ENCODE results near the gene PRPF19. TPM values are rescaled to one million over a fixed set of nuclear protein-coding genes. Genes with fewer than 3 reads are reported as not detected.

The PRPF19 gene
- total and polyA plus RNA-seq, 2 donors: 49.2 to 74.9 TPM

DNA sequence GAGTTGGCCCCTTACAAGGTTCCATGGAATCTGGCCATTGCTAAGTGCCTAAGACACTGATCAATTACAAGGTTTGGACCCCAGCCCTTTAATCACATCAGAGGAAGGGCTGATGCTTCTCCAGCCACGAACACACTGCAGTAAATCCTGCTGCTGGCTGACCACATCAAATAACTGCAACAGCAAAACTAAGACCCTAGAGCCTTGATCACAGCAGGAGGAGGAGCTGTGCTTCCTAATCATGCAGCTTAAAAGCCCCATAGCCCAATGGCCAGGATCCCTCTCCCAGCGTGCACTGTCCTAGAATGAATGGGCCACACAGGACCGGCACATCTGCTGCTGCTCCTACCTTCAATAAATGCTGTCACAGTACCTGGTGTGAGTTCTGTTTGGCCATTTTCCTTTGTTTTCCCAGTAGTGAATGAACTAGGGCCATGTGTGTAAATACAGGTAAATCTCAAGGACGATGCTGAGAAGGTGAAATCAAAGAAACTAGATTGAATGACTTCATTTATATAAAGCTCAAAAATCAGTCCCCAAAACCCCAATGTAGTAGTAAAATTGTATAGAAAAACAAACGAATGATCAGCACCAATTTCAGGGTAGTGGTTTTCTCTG is 26.3 kb downstream of the PRPF19 start:
- Histone ChIP-seq H3K27ac (ENCODE audit: low read depth in 1 of 2, low read length in 1 of 2) (no peak overlapping the region), H3K4me3 (ENCODE audit: low read length in 2 of 2) (no peak overlapping the region), H3K4me1 (ENCODE audit: control insufficient read depth in 2 of 2, insufficient read depth in 2 of 2, low read length in 2 of 2) (peaks cover 17 to 30% of the 10 kb centered on the region in 2 donors), H3K9me3 (ENCODE audit: control insufficient read depth in 2 of 2, insufficient read depth in 1 of 2, low read length in 1 of 2) (no peaks in the 10 kb centered on the region), H3K36me3 (ENCODE audit: control insufficient read depth in 2 of 2, insufficient read depth in 2 of 2, low read length in 1 of 2) (peaks cover 14 to 23% of the 10 kb centered on the region in 2 donors), H3K27me3 (ENCODE audit: control insufficient read depth in 2 of 2, insufficient read depth in 1 of 2, low read length in 1 of 2) (no peaks in the 10 kb centered on the region)
- 78% methylated on average over 5 of the region's 5 CpGs for WGBS
- no peak for DNase-seq (ENCODE audit: low read depth in 6 of 9, low spot score in 9 of 9)

DNA sequence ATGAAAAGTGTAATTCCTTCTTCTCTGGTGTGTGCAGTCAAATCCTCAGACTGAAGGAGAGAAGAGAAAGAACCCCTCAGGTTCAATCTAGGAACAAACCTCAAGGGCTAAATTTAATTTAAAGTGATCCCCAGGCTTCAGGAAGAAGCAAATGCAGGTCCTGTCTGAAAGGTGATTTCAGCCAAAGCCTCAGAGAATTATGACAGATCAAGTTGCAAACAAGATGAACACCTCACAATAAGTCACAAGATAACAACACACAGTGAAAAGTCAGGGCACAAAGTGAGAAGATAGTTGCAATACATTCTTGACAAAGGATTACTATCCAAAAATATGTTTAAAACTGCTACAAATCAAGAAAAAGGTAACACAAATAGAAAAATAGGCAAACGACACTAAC is 27.3 kb downstream of the PRPF19 start:
- no peaks in the 10 kb centered on the region for H3K27me3 ChIP-seq (ENCODE audit: control insufficient read depth in 2 of 2, insufficient read depth in 1 of 2, low read length in 1 of 2)
- no peaks in the 10 kb centered on the region for H3K9me3 ChIP-seq (ENCODE audit: control insufficient read depth in 2 of 2, insufficient read depth in 1 of 2, low read length in 1 of 2)
- DNase-seq (ENCODE audit: low read depth in 6 of 9, low spot score in 9 of 9): no peak
- H3K36me3 ChIP-seq (ENCODE audit: control insufficient read depth in 2 of 2, insufficient read depth in 2 of 2, low read length in 1 of 2): peaks cover 17 to 24% of the 10 kb centered on the region in 2 donors
- no peak overlapping the region for H3K27ac ChIP-seq (ENCODE audit: low read depth in 1 of 2, low read length in 1 of 2)
- H3K4me3 ChIP-seq (ENCODE audit: low read length in 2 of 2): no peak overlapping the region
- WGBS: 99% methylated on average over 1 of the region's 1 CpG
- H3K4me1 ChIP-seq (ENCODE audit: control insufficient read depth in 2 of 2, insufficient read depth in 2 of 2, low read length in 2 of 2): peaks cover 27 to 40% of the 10 kb centered on the region in 2 donors

DNA sequence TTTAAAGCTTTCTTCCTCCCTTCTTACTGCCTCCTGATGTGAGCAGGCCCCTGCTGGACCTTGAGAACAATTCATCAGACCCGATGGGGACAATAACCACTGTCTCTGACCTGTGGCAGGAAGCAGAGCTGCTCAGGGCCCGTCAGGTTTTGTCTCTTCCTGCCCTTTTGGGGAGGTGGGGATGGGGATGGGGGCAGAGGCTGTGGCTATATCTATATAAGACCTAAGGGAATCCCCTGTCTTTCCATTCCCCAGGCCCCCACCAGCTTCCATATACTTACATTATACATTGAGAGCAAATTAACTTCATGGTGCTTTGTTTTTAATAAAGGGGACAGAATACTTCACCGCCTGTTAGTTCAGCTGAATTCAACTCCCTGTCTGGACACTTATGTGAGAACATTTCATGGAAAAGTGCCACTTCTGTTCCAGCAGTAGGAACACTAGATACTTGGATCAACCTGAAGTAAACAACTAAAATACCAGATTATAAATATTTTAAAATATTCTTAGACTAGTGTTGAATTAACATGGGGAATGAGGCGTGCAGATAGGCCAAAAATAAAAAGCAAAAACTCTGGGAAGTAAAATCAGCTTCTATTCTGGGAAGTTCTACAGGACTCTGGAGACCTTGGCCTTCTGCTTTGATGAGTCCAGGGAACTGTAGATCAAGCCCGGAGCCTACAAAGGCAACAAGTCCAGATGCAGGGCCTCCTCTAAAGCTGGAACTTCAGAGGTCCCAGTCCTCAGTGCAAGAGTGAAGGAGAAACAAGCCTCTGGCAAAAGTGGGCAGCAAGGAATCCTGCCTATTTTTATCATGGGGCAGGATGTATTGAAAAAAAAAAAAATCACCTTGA is 27.9 kb downstream of the PRPF19 start:
- no peak overlapping the region for H3K4me3 ChIP-seq (ENCODE audit: low read length in 2 of 2)
- no peaks in the 10 kb centered on the region for H3K27me3 ChIP-seq (ENCODE audit: control insufficient read depth in 2 of 2, insufficient read depth in 1 of 2, low read length in 1 of 2)
- 91% methylated on average over 5 of the region's 5 CpGs for WGBS
- H3K4me1 ChIP-seq (ENCODE audit: control insufficient read depth in 2 of 2, insufficient read depth in 2 of 2, low read length in 2 of 2): peaks cover 34 to 46% of the 10 kb centered on the region in 2 donors
- no peak overlapping the region for H3K27ac ChIP-seq (ENCODE audit: low read depth in 1 of 2, low read length in 1 of 2)
- peaks cover 17 to 24% of the 10 kb centered on the region in 2 donors for H3K36me3 ChIP-seq (ENCODE audit: control insufficient read depth in 2 of 2, insufficient read depth in 2 of 2, low read length in 1 of 2)
- no peak for DNase-seq (ENCODE audit: low read depth in 6 of 9, low spot score in 9 of 9)
- no peaks in the 10 kb centered on the region for H3K9me3 ChIP-seq (ENCODE audit: control insufficient read depth in 2 of 2, insufficient read depth in 1 of 2, low read length in 1 of 2)

DNA sequence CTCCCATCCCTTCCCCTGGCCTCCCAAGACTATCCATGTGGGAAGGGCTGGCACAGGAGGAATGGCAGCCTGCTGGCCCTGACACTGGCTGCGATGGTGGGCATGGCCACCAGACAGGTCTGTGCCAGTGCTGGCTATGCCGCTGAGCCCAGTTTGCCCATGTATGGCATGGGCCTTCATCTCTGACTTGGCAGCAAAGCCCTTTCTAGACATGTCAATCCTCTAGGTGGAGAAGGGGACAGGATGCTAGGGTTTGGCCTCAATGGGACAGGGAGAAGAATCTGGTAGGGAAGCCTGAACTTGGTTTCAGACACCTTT is 30.3 kb downstream of the PRPF19 start:
- Histone ChIP-seq H3K36me3 (ENCODE audit: control insufficient read depth in 2 of 2, insufficient read depth in 2 of 2, low read length in 1 of 2) (peaks cover 16 to 24% of the 10 kb centered on the region in 2 donors), H3K9me3 (ENCODE audit: control insufficient read depth in 2 of 2, insufficient read depth in 1 of 2, low read length in 1 of 2) (no peaks in the 10 kb centered on the region), H3K27ac (ENCODE audit: low read depth in 1 of 2, low read length in 1 of 2) (peak overlapping the region in 1 of 2 donors; percentile 38), H3K27me3 (ENCODE audit: control insufficient read depth in 2 of 2, insufficient read depth in 1 of 2, low read length in 1 of 2) (no peaks in the 10 kb centered on the region), H3K4me3 (ENCODE audit: low read length in 2 of 2) (no peak overlapping the region), H3K4me1 (ENCODE audit: control insufficient read depth in 2 of 2, insufficient read depth in 2 of 2, low read length in 2 of 2) (peaks cover 57 to 69% of the 10 kb centered on the region in 2 donors)
- DNase-seq (ENCODE audit: low read depth in 6 of 9, low spot score in 9 of 9): no peak
- WGBS: 99% methylated on average over 2 of the region's 2 CpGs

DNA sequence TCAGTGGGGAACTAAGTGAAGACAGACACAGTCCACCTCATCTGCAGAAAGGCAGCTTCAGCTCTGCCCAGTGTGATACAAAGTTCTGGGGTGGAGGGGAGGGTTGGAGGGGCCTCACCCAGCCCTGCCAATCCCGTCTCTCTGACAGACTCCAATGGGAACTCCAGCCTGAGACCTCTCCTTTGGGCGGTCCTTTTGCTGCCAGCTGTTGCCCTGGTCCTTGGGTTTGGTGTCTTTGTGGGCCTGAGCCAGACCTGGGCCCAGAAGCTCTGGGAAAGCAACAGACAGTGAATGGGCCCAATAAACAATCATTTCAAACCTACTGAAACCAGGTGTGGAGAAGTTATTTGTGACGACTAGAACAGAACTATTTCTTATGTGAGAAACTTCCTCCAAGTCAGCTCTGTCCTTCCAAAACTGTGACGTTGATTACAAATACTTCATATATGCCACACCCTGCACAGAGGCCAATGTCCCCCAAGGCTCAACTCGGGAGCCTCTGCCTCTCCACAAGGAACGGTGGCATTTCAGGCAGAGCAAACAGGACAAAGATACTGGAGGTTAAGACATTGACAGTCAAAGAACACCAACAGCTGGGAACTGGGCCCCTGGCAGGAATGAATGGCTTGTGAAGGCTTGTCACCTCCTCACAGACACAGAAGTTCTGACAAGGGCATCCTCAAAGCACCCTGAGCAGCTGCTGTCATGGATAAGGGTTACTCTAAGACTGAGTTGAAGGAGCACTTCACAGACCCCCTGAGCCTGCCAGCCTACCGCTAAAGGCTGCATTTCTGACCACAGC is 30.8 kb downstream of the PRPF19 start:
- H3K4me3 ChIP-seq (ENCODE audit: low read length in 2 of 2): no peak overlapping the region
- H3K36me3 ChIP-seq (ENCODE audit: control insufficient read depth in 2 of 2, insufficient read depth in 2 of 2, low read length in 1 of 2): peaks cover 10 to 19% of the 10 kb centered on the region in 2 donors
- no peaks in the 10 kb centered on the region for H3K9me3 ChIP-seq (ENCODE audit: control insufficient read depth in 2 of 2, insufficient read depth in 1 of 2, low read length in 1 of 2)
- no peaks in the 10 kb centered on the region for H3K27me3 ChIP-seq (ENCODE audit: control insufficient read depth in 2 of 2, insufficient read depth in 1 of 2, low read length in 1 of 2)
- H3K4me1 ChIP-seq (ENCODE audit: control insufficient read depth in 2 of 2, insufficient read depth in 2 of 2, low read length in 2 of 2): peaks cover 63 to 70% of the 10 kb centered on the region in 2 donors
- WGBS: 95% methylated on average over 7 of the region's 7 CpGs
- DNase-seq (ENCODE audit: low read depth in 6 of 9, low spot score in 9 of 9): peak in 2 of 9 donors; percentile 37 to 65
- peak overlapping the region in 1 of 2 donors; percentile 38 for H3K27ac ChIP-seq (ENCODE audit: low read depth in 1 of 2, low read length in 1 of 2)

DNA sequence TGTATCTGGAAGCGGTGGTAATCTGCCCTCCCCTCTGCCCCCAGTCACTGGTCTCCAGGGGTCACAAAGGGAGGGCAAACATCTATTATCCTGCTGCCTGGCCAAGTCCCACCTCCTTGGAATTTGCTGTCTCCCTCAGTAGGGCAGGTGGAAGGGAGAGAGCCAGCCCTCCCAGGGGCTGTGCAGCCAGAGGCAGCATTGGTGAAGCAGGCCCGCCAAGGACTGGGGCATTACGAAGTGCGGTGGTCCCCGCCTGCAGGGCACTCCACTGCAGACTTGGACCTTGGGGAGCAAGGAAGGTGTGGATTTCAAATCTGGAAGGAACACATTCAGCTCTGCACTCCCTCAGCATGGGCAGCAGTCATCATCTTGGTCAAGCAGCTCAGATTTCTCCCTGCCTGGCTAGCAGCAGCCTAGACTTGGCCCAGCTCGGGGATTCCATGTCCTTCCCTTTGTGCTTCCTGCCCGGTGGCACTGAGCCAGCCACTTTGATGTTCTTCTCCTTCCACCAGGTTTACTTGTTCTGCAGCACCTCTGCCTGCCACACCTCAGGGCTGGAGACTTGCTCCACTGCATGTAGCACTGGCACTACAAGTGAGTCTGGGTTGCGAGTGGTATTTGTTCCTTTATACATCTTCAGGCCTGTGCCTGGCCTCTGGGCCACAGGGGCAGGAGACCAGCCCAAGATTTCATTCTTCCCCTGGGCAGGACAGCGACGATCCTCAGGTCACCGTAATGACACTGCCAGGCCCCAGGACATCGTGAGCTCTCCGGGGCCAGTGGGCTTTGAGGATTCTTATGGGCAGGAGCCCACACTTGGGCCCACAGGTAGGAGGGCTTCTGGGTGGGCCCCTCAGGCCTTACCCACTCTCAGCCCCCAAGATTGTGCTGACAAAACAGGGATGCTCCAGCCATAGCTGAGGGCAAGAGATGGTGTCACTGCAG is 31.7 kb downstream of the PRPF19 start:
- no peak overlapping the region for H3K27ac ChIP-seq (ENCODE audit: low read depth in 1 of 2, low read length in 1 of 2)
- H3K4me3 ChIP-seq (ENCODE audit: low read length in 2 of 2): no peak overlapping the region
- DNase-seq (ENCODE audit: low read depth in 6 of 9, low spot score in 9 of 9): no peak
- H3K4me1 ChIP-seq (ENCODE audit: control insufficient read depth in 2 of 2, insufficient read depth in 2 of 2, low read length in 2 of 2): peaks cover 62 to 69% of the 10 kb centered on the region in 2 donors
- WGBS: 93% methylated on average over 13 of the region's 13 CpGs
- H3K9me3 ChIP-seq (ENCODE audit: control insufficient read depth in 2 of 2, insufficient read depth in 1 of 2, low read length in 1 of 2): no peaks in the 10 kb centered on the region
- no peaks in the 10 kb centered on the region for H3K27me3 ChIP-seq (ENCODE audit: control insufficient read depth in 2 of 2, insufficient read depth in 1 of 2, low read length in 1 of 2)
- peaks cover 4 to 12% of the 10 kb centered on the region in 2 donors for H3K36me3 ChIP-seq (ENCODE audit: control insufficient read depth in 2 of 2, insufficient read depth in 2 of 2, low read length in 1 of 2)

DNA sequence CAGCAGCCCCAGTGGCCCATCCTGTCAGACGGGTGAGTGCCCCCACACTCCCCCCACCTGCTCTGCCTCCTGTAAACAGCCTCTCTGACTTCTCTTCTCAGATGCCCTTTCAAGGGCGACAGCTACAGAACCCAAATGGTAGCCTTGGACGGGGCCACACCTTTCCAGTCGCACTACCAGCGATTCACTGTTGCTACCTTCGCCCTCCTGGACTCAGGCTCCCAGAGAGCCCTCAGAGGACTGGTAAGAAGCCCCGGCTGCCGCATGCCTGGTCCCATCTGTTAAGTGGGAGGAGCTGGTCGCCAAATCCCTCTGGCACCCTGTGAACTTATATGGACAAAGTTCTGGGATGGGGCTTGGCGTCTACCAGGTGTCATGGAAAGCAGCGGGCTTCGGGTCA is 32.9 kb downstream of the PRPF19 start:
- Histone ChIP-seq H3K27ac (ENCODE audit: low read depth in 1 of 2, low read length in 1 of 2) (peak overlapping the region; percentile 93 to 97), H3K4me3 (ENCODE audit: low read length in 2 of 2) (no peak overlapping the region), H3K27me3 (ENCODE audit: control insufficient read depth in 2 of 2, insufficient read depth in 1 of 2, low read length in 1 of 2) (no peaks in the 10 kb centered on the region), H3K4me1 (ENCODE audit: control insufficient read depth in 2 of 2, insufficient read depth in 2 of 2, low read length in 2 of 2) (peaks cover 67 to 81% of the 10 kb centered on the region in 2 donors), H3K36me3 (ENCODE audit: control insufficient read depth in 2 of 2, insufficient read depth in 2 of 2, low read length in 1 of 2) (peaks cover 4% of the 10 kb centered on the region in 2 donors), H3K9me3 (ENCODE audit: control insufficient read depth in 2 of 2, insufficient read depth in 1 of 2, low read length in 1 of 2) (peaks cover 0 to 3% of the 10 kb centered on the region in 2 donors)
- DNase-seq (ENCODE audit: low read depth in 6 of 9, low spot score in 9 of 9): no peak
- 90% methylated on average over 12 of the region's 12 CpGs for WGBS

DNA sequence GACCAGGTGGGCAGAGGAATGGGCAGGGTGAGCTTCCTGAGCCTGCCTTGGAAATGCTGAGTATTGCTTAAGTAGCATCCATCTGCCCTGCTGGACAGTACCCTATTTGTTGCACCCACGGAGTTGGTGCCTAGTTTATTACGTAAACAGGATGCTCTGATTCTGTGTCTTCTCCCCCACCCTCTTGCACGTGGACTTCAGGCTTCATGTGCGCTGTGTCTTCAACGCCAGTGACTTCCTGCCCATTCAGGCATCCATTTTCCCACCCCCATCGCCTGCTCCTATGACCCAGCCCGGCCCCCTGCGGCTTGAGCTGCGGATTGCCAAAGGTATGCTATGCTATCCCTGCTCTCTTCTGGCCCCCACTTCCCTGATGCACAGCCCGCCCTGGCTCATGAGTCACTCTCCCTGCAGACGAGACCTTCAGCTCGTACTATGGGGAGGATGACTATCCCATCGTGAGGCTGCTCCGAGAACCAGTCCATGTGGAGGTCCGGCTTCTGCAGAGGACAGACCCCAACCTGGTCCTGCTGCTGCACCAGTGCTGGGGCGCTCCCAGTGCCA is 33.3 kb downstream of the PRPF19 start:
- H3K4me1 ChIP-seq (ENCODE audit: control insufficient read depth in 2 of 2, insufficient read depth in 2 of 2, low read length in 2 of 2): peaks cover 71 to 86% of the 10 kb centered on the region in 2 donors
- peak in 3 of 9 donors; percentile 48 to 81 (median 59) for DNase-seq (ENCODE audit: low read depth in 6 of 9, low spot score in 9 of 9)
- WGBS: 70% methylated on average over 16 of the region's 16 CpGs
- H3K27me3 ChIP-seq (ENCODE audit: control insufficient read depth in 2 of 2, insufficient read depth in 1 of 2, low read length in 1 of 2): no peaks in the 10 kb centered on the region
- H3K36me3 ChIP-seq (ENCODE audit: control insufficient read depth in 2 of 2, insufficient read depth in 2 of 2, low read length in 1 of 2): peaks cover 4% of the 10 kb centered on the region in 2 donors
- H3K9me3 ChIP-seq (ENCODE audit: control insufficient read depth in 2 of 2, insufficient read depth in 1 of 2, low read length in 1 of 2): peaks cover 0 to 3% of the 10 kb centered on the region in 2 donors
- H3K27ac ChIP-seq (ENCODE audit: low read depth in 1 of 2, low read length in 1 of 2): peak overlapping the region; percentile 93 to 97
- no peak overlapping the region for H3K4me3 ChIP-seq (ENCODE audit: low read length in 2 of 2)

Measured in thymus (tissue), 11 donors.